Thyroid gland (tissue), 4 donors: ENCODE data around the gene PDLIM4.

Experiments
- POLR2A ChIP-seq, 2 donors: fragments of 450-650 bp; IDR thresholded peaks; one replicate each; pipeline ENCODE4 v1.6.1; 2017; ENCODE audit warnings: antibody characterized with exemption in 2 of 2, mild to moderate bottlenecking in 2 of 2, moderate library complexity in 1 of 2
- TF ChIP-seq, protein P1 (sequence below), 6 experiments: fragments of 200-600 bp in 3 of 6; fragments of 450-650 bp in 3 of 6; sonication (generic) in 3 of 6; IDR thresholded peaks; one replicate each; pipeline ENCODE4 v1.5.1; 2016 to 2019; ENCODE audit warnings: antibody characterized with exemption in 6 of 6, mild to moderate bottlenecking in 2 of 6, inconsistent platforms in 1 of 6, moderate library complexity in 1 of 6

DNA sequence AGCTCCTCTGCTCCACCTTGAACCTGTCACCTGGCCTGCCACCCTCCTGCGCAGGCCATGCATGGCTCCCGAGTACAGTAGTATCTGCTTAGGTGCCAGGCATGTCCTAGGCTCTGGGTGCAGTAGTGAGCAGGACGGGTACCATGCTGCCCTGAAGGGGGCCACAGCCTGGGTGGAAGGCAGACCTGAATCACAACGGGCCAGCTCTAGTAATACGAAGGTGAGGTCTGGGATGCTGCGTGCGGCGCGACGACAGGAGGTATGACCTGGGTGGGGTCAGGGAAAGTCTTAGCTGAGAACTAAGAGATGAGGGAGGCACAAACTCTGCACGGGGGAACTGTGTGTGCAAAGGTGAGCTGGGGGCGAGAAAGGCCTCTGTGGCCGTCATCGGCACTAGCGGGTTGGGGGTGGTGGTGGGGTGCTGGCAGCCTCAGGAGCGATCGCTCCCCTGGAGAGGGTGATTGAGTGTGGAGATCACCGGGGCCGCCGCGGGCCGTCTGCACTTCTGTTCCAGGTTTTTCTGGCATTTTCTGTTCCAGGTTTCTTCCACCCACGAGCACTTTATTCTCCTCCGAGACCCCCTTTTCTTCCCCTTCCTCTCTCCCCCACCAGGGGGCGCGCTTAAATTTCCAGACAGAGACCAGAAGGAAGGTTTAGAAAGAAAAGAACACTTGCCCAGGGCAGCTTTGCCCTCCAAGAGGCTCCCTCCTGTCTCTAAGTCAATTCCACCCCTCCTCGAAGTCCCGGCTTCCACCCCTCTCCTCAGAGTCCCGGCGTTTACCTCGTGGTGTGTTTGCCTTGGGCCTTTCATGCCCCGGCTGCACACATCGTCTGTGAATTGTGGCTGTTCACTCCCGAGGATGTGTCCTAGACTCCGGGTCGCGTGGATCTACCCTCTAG is 15.1 kb downstream of the PDLIM4 start:
- TF ChIP-seq, protein P1, sequence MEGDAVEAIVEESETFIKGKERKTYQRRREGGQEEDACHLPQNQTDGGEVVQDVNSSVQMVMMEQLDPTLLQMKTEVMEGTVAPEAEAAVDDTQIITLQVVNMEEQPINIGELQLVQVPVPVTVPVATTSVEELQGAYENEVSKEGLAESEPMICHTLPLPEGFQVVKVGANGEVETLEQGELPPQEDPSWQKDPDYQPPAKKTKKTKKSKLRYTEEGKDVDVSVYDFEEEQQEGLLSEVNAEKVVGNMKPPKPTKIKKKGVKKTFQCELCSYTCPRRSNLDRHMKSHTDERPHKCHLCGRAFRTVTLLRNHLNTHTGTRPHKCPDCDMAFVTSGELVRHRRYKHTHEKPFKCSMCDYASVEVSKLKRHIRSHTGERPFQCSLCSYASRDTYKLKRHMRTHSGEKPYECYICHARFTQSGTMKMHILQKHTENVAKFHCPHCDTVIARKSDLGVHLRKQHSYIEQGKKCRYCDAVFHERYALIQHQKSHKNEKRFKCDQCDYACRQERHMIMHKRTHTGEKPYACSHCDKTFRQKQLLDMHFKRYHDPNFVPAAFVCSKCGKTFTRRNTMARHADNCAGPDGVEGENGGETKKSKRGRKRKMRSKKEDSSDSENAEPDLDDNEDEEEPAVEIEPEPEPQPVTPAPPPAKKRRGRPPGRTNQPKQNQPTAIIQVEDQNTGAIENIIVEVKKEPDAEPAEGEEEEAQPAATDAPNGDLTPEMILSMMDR (IDR thresholded peaks at IDR 0.05) = peak; percentile 53 to 93 (median 72)
- no peak for TF ChIP-seq POLR2A (IDR thresholded peaks at IDR 0.05)
